K562 (cell line): ENCODE data around the gene AQP6. TPM values are rescaled to one million over a fixed set of nuclear protein-coding genes. Genes with fewer than 3 reads are reported as not detected.

Source experiments
- ATAC-seq: fragments of 200-7000 bp; cut with Tn5 transposase; 3 replicates; pipeline ENCODE4 v1.9.1; 2020; ENCODE audit warnings: moderate library complexity
- BruUV-seq: library from RNA; stranded (reverse); fragments of 400-500 nt; replicated peaks from 2 replicates; lab custom pipeline; 2021; lab: Mats Ljungman, UMichigan
- CTCF ChIA-PET: fragments of 300-600 bp; formaldehyde crosslinking; extraction: SDS; loops from one replicate; lab custom pipeline; 2021; ENCODE audit warnings: low intra/inter-chr PET ratio; lab: Yijun Ruan, JAX
- POLR2A ChIA-PET: fragments of 300-600, 350-650 bp; sonication (Branson Sonifier 250); formaldehyde crosslinking; extraction: SDS; loops from one replicate; lab custom pipeline; 2021; ENCODE audit warnings: antibody characterized with exemption, inconsistent platforms; lab: Yijun Ruan, JAX
- DNase-seq, 4 experiments: peaks; one replicate each; pipeline versions ENCODE4 v3.0.0 to v3.0.0-alpha.2; 2011 to 2018; ENCODE audit warnings: low spot score in 3 of 4, mixed read lengths in 3 of 4; ENCODE audit errors: extremely low read depth in 1 of 4
- FAIRE-seq: peaks from 2 replicates; lab custom pipeline; 2011; peaks lifted over from hg19 to GRCh38; lab: Jason Lieb, UNC
- H2AFZ ChIP-seq: 2 replicates; pipeline ENCODE4 v1.6.0; 2011; ENCODE audit warnings: low read depth, low read length, control low read depth, inconsistent platforms
- H3K27ac ChIP-seq: fragments of 200-600 bp; 3 replicates; pipeline ENCODE4 v1.8.0; 2011; ENCODE audit warnings: low read depth, mild to moderate bottlenecking, control low read depth, inconsistent platforms, low read length, moderate library complexity, mixed read lengths; ENCODE audit errors: extremely low read depth
- H3K27me3 ChIP-seq, 2 experiments: fragments of 300-600 bp in 1 of 2; 2 replicates in 1 of 2; 3 replicates in 1 of 2; pipeline versions ENCODE4 v1.6.0 to v1.8.0; 2011; ENCODE audit warnings: inconsistent platforms in 2 of 2, low read length in 2 of 2, mild to moderate bottlenecking in 1 of 2, mixed read lengths in 1 of 2, moderate library complexity in 1 of 2; ENCODE audit not compliant: control insufficient read depth in 2 of 2, insufficient read depth in 2 of 2
- H3K36me3 ChIP-seq: fragments of 300-600 bp; 3 replicates; pipeline ENCODE4 v1.8.0; 2011; ENCODE audit warnings: mild to moderate bottlenecking, low read length, inconsistent platforms; ENCODE audit not compliant: control insufficient read depth, insufficient read depth
- H3K4me1 ChIP-seq, 2 experiments: fragments of 200-600 bp in 1 of 2; replicated peaks in 1 of 2; 2 replicates in 1 of 2; 3 replicates in 1 of 2; pipeline versions ENCODE4 v1.5.1 to v1.8.0; 2011; ENCODE audit warnings: inconsistent platforms in 2 of 2, low read length in 2 of 2, mild to moderate bottlenecking in 1 of 2, mixed read lengths in 1 of 2, moderate library complexity in 1 of 2; ENCODE audit not compliant: control insufficient read depth in 2 of 2, insufficient read depth in 2 of 2
- H3K4me2 ChIP-seq: 2 replicates; pipeline ENCODE4 v1.6.1; 2011; ENCODE audit warnings: low read length, control low read depth, inconsistent platforms, mixed read lengths; ENCODE audit not compliant: insufficient read depth
- H3K4me3 ChIP-seq: fragments of 200-600 bp; sonication (generic), shearing (Covaris generic); 2 replicates; pipeline ENCODE4 v1.5.1; 2016; ENCODE audit warnings: control low read depth, inconsistent platforms
- H3K79me2 ChIP-seq: fragments of 200-600 bp; 3 replicates; pipeline ENCODE4 v1.8.0; 2011; ENCODE audit warnings: low read length, inconsistent platforms; ENCODE audit not compliant: control insufficient read depth, insufficient read depth
- H3K9ac ChIP-seq, 2 experiments: 2 replicates each; pipeline versions ENCODE4 v1.6.0 to v1.6.1; 2011; ENCODE audit warnings: low read depth in 2 of 2, low read length in 2 of 2, control low read depth in 1 of 2, inconsistent platforms in 1 of 2, mild to moderate bottlenecking in 1 of 2, mixed read lengths in 1 of 2; ENCODE audit not compliant: insufficient read depth in 1 of 2
- H3K9me1 ChIP-seq: one replicate; pipeline ENCODE4 v1.6.0; 2011; ENCODE audit warnings: inconsistent platforms, mild to moderate bottlenecking, low read length, moderate library complexity; ENCODE audit not compliant: control insufficient read depth, insufficient read depth
- H3K9me3 ChIP-seq: replicated peaks from 2 replicates; pipeline ENCODE4 v1.5.1; 2011; ENCODE audit warnings: low read depth, low read length, inconsistent platforms; ENCODE audit not compliant: control insufficient read depth, insufficient read depth
- H4K20me1 ChIP-seq: replicated peaks from 2 replicates; pipeline ENCODE4 v1.6.1; 2011; ENCODE audit warnings: low read length, inconsistent platforms, mixed read lengths; ENCODE audit not compliant: control insufficient read depth, insufficient read depth
- ARNT ChIP-seq, 2 experiments: fragments of 450-650 bp; IDR thresholded peaks; 2 replicates each; pipeline ENCODE4 v1.6.1; 2016; ENCODE audit warnings: mild to moderate bottlenecking in 1 of 2
- HOXB6 ChIP-seq: fragments of 250-450 bp; sonication (Bioruptor Pico); IDR thresholded peaks from 2 replicates; pipeline ENCODE4 v1.5.1; 2022; ENCODE audit warnings: mild to moderate bottlenecking, borderline replicate concordance
- KDM2B ChIP-seq: fragments of 250-450 bp; sonication (Bioruptor Pico); IDR thresholded peaks from 2 replicates; pipeline ENCODE4 v1.8.0; 2021; ENCODE audit warnings: mild to moderate bottlenecking, moderate library complexity
- KLF13 ChIP-seq: fragments of 450-650 bp; IDR thresholded peaks from 2 replicates; pipeline ENCODE4 v1.6.1; 2016; ENCODE audit warnings: missing genetic modification characterization, low read depth, mild to moderate bottlenecking, missing compliant biosample characterization, moderate library complexity, borderline replicate concordance
- RFX1 ChIP-seq: fragments of 450-650 bp; IDR thresholded peaks from 2 replicates; pipeline ENCODE4 v1.6.1; 2016; ENCODE audit warnings: mild to moderate bottlenecking, moderate library complexity
- ZNF134 ChIP-seq: fragments of 250-450 bp; sonication (Bioruptor Pico); conservative IDR thresholded peaks from 2 replicates; pipeline ENCODE4 v1.4.0; 2020
- WGBS: fragments of 100-300 bp; shearing (Covaris generic); methylation state at CpG from one replicate; pipeline ENCODE4 v1.1.6; 2016; ENCODE audit warnings: low coverage, mixed read lengths; ENCODE audit not compliant: insufficient coverage; ENCODE audit errors: missing lambda C conversion rate; 5-methylcytosine and 5-hydroxymethylcytosine counted together
- in situ Hi-C: fragments of 300-500 bp; cut with MboI; formaldehyde crosslinking; loops from 4 replicates; pipeline ENCODE4 v1.15.0; 2018; ENCODE audit warnings: inconsistent platforms, mixed read lengths
- intact Hi-C: fragments of 100-400 bp; cut with micrococcal nuclease; formaldehyde crosslinking; loops from 2 replicates; pipeline ENCODE4 v1.14.2; 2022
- polyA plus RNA-seq, 8 experiments: library from polyadenylated mRNA; depleted of rRNA in 4 of 8; stranded (reverse) in 5 of 8; unstranded in 3 of 8; fragments of >200 nt; fragmentation: Nextera tagmentation in 2 of 8; fragmentation: Illumina TruSeq in 1 of 8; extraction: Ambion mirVana in 2 of 8; extraction: Trizol in 1 of 8; gene quantifications; 2 replicates each; pipeline versions ENCODE4 v1.2.1 to v1.2.3, GENCODE V29; 2011 to 2014; ENCODE audit warnings: inconsistent platforms in 1 of 8, missing spikeins in 1 of 8
- total RNA-seq, 7 experiments: library from RNA; depleted of rRNA in 6 of 7; stranded (reverse); fragments of >200 nt in 6 of 7; fragmentation: Illumina TruSeq in 2 of 7; extraction: Trizol in 2 of 7; gene quantifications; 2 replicates each; pipeline versions ENCODE4 v1.2.1 to v1.2.3, GENCODE V29; 2011 to 2021; ENCODE audit warnings: low replicate concordance in 1 of 7
- TF ChIP-seq, protein P1 (sequence below), 2 experiments: fragments of 250-450 bp in 1 of 2; fragments of 450-650 bp in 1 of 2; sonication (Bioruptor Pico) in 1 of 2; IDR thresholded peaks; 2 replicates each; pipeline versions ENCODE4 v1.6.1 to v1.8.0; 2016 to 2021; ENCODE audit warnings: mild to moderate bottlenecking in 2 of 2, moderate library complexity in 2 of 2, missing compliant biosample characterization in 1 of 2, missing genetic modification characterization in 1 of 2
- TF ChIP-seq, protein P2 (sequence below): conservative IDR thresholded peaks from 2 replicates; pipeline ENCODE4 v1.6.1; 2011; ENCODE audit warnings: low read depth, mild to moderate bottlenecking, low read length; ENCODE audit not compliant: control insufficient read depth
- TF ChIP-seq, protein P3 (sequence below): IDR thresholded peaks from 3 replicates; pipeline ENCODE4 v1.6.1; 2011; ENCODE audit warnings: borderline replicate concordance, mild to moderate bottlenecking; ENCODE audit not compliant: insufficient read length, insufficient read depth
- TF ChIP-seq, protein P4 (sequence below): fragments of 450-650 bp; conservative IDR thresholded peaks from 2 replicates; pipeline ENCODE4 v1.6.1; 2016; ENCODE audit warnings: missing genetic modification characterization, low read depth, mild to moderate bottlenecking, control low read depth, missing compliant biosample characterization

AQP6 gene
- total and polyA plus RNA-seq, 9 of the 15 experiments (the other 6 are each of a cell fraction or from before 2014, with no cell fraction given), result 0.05 to 0.12 TPM; not detected in 7

DNA sequence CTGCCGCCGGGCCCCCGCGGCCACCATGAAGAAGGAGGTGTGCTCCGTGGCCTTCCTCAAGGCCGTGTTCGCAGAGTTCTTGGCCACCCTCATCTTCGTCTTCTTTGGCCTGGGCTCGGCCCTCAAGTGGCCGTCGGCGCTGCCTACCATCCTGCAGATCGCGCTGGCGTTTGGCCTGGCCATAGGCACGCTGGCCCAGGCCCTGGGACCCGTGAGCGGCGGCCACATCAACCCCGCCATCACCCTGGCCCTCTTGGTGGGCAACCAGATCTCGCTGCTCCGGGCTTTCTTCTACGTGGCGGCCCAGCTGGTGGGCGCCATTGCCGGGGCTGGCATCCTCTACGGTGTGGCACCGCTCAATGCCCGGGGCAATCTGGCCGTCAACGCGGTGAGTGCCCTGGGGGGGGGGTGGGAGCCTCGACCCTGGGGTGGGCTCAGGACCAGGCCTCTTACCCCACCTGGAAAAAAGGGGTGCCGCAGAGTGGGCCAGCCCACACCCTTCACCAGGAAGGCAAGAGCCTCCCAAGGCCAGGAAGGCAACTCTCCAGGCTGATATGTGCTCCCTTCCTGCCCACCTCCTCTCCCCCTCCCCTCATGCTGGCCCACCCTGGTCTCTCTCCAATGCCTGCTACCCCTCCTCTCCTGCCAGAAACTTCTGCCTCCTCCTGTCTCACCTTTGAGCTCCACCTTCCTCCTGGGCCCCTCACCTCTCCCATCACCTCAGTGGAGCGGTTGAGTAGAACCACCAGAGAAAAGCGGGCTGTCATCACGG is 10.6 kb upstream of the AQP6 start:
- Histone ChIP-seq H3K4me2 (no peak overlapping the region), H3K36me3 (no peaks in the 10 kb centered on the region), H3K9me1 (no peaks in the 10 kb centered on the region), H2AFZ (no peak overlapping the region), H3K27ac (no peak overlapping the region), H3K4me3 (no peak overlapping the region), H3K4me1 (peaks cover 10 to 20% of the 10 kb centered on the region in 2 experiments; a peak in 4 of 5 replicates), H3K27me3 (peaks cover 0 to 37% of the 10 kb centered on the region in 2 experiments; a peak in 4 of 5 replicates), H4K20me1 (no peaks in the 10 kb centered on the region), H3K79me2 (no peaks in the 10 kb centered on the region), H3K9me3 (no peaks in the 10 kb centered on the region), H3K9ac (no peak overlapping the region)
- in situ Hi-C loops, result loop anchor here (5.0 kb wide), 1 partner anchor 95 kb away; no protein-coding TSS in a partner anchor
- no TSS peak for BruUV-seq
- POLR2A ChIA-PET, result no interaction called here
- FAIRE-seq (no peak), DNase-seq (no peak), ATAC-seq (no peak)
- 63% methylated on average over 35 of the region's 37 CpGs for WGBS
- intact Hi-C loops, result no loop called here
- TF ChIP-seq, protein P1, sequence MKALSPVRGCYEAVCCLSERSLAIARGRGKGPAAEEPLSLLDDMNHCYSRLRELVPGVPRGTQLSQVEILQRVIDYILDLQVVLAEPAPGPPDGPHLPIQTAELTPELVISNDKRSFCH (CRISPR knock-in tag; IDR thresholded peaks at IDR 0.05), result no peak
- TF ChIP-seq, protein P1 (tag; IDR thresholded peaks at IDR 0.05), result no peak
- TF ChIP-seq KLF13 (tag) (no peak), ARNT (IDR thresholded peaks at IDR 0.05) (no peak), ZNF134 (CRISPR knock-in tag) (no peak), HOXB6 (CRISPR knock-in tag) (no peak), KDM2B (CRISPR knock-in tag) (no peak), RFX1 (no peak)
- TF ChIP-seq, protein P2, sequence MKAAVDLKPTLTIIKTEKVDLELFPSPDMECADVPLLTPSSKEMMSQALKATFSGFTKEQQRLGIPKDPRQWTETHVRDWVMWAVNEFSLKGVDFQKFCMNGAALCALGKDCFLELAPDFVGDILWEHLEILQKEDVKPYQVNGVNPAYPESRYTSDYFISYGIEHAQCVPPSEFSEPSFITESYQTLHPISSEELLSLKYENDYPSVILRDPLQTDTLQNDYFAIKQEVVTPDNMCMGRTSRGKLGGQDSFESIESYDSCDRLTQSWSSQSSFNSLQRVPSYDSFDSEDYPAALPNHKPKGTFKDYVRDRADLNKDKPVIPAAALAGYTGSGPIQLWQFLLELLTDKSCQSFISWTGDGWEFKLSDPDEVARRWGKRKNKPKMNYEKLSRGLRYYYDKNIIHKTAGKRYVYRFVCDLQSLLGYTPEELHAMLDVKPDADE, result no peak
- TF ChIP-seq, protein P3, sequence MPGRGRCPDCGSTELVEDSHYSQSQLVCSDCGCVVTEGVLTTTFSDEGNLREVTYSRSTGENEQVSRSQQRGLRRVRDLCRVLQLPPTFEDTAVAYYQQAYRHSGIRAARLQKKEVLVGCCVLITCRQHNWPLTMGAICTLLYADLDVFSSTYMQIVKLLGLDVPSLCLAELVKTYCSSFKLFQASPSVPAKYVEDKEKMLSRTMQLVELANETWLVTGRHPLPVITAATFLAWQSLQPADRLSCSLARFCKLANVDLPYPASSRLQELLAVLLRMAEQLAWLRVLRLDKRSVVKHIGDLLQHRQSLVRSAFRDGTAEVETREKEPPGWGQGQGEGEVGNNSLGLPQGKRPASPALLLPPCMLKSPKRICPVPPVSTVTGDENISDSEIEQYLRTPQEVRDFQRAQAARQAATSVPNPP, result no peak
- TF ChIP-seq, protein P4, sequence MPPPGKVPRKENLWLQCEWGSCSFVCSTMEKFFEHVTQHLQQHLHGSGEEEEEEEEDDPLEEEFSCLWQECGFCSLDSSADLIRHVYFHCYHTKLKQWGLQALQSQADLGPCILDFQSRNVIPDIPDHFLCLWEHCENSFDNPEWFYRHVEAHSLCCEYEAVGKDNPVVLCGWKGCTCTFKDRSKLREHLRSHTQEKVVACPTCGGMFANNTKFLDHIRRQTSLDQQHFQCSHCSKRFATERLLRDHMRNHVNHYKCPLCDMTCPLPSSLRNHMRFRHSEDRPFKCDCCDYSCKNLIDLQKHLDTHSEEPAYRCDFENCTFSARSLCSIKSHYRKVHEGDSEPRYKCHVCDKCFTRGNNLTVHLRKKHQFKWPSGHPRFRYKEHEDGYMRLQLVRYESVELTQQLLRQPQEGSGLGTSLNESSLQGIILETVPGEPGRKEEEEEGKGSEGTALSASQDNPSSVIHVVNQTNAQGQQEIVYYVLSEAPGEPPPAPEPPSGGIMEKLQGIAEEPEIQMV (tag), result no peak
- CTCF ChIA-PET, result no interaction called here
